22Rv1 (cell line): Measurements from ENCODE around the gene RPS19BP1.
A peak's percentile ranks its signal among the peaks of the same experiment; 100 is the strongest.

Experiments
- H3K27ac ChIP-seq: fragments of 450-650 bp; 2 replicates; pipeline ENCODE4 v1.5.1; 2017
- CTCF ChIP-seq: fragments of 450-650 bp; IDR thresholded peaks from 2 replicates; pipeline ENCODE4 v1.5.1; 2017; ENCODE audit warnings: mild to moderate bottlenecking
- ZFX ChIP-seq: fragments of 450-650 bp; IDR thresholded peaks from 2 replicates; pipeline ENCODE4 v1.6.1; 2017; ENCODE audit warnings: antibody characterized with exemption, borderline replicate concordance

The RPS19BP1 gene

GRCh38 chr22:39527481-39527961, 5.0 kb downstream of the RPS19BP1 start:
- no peak for TF ChIP-seq CTCF
- TF ChIP-seq ZFX: no peak
- peak overlapping the region; percentile 99 for H3K27ac ChIP-seq

GRCh38 chr22:39526736-39527171, 5.8 kb downstream of the RPS19BP1 start:
- peak overlapping the region; percentile 99 for H3K27ac ChIP-seq
- TF ChIP-seq ZFX: no peak
- TF ChIP-seq CTCF: no peak

- peak overlapping the region; percentile 99 for H3K27ac ChIP-seq
- no peak for TF ChIP-seq ZFX
- TF ChIP-seq CTCF: no peak
Measured at GRCh38 chr22:39525658-39525975, 6.9 kb downstream of the RPS19BP1 start.

GRCh38 chr22:39524753-39525657, 7.5 kb downstream of the RPS19BP1 start:
- H3K27ac ChIP-seq: peak overlapping the region; percentile 99
- TF ChIP-seq ZFX (no peak), CTCF (no peak)

- H3K27ac ChIP-seq: peak overlapping the region; percentile 99
- no peak for TF ChIP-seq CTCF
- TF ChIP-seq ZFX: no peak
Measured at GRCh38 chr22:39524089-39524752, 8.3 kb downstream of the RPS19BP1 start.

GRCh38 chr22:39522567-39523300, 9.8 kb downstream of the RPS19BP1 start:
- peak overlapping the region; percentile 99 for H3K27ac ChIP-seq
- TF ChIP-seq CTCF (no peak), ZFX (no peak)

DNA sequence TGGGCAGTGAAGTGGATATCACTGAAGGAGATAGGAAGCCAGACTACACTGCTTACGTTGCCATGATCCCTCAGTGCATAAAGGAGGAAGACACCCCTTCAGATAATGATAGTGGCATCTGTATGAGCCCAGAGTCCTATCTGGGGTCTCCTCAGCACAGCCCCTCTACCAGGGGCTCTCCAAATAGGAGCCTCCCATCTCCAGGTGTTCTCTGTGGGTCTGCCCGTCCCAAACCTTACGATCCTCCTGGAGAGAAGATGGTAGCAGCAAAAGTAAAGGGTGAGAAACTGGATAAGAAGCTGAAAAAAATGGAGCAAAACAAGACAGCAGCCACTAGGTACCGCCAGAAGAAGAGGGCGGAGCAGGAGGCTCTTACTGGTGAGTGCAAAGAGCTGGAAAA, 10.5 kb downstream of the RPS19BP1 start:
- peak overlapping the region; percentile 99 for H3K27ac ChIP-seq

- peak overlapping the region; percentile 99 for H3K27ac ChIP-seq
Measured at GRCh38 chr22:39521106-39521885, 11.3 kb downstream of the RPS19BP1 start.
